K562 (cell line): ENCODE measurements around the gene FRMPD4. TPM values are rescaled to one million over a fixed set of nuclear protein-coding genes. Genes with fewer than 3 reads are reported as not detected.

Source experiments
- CUX1 ChIP-seq: fragments of 200-800 bp; sonication (Bioruptor generic); IDR thresholded peaks from 2 replicates; pipeline ENCODE4 v1.6.1; 2016; ENCODE audit warnings: missing genetic modification characterization, missing compliant biosample characterization
- FOXP1 ChIP-seq: sonication (generic); formaldehyde crosslinking; IDR thresholded peaks from 2 replicates; pipeline ENCODE4 v1.8.0; 2022; ENCODE audit warnings: mild to moderate bottlenecking, missing genetic modification reagents
- LCOR ChIP-seq: sonication (generic); formaldehyde crosslinking; IDR thresholded peaks from 2 replicates; pipeline ENCODE4 v1.8.0; 2022; ENCODE audit warnings: mild to moderate bottlenecking, missing genetic modification reagents
- RBM22 ChIP-seq: fragments of 200-400 bp; formaldehyde crosslinking; IDR thresholded peaks from 2 replicates; pipeline ENCODE4 v1.6.1; 2018; ENCODE audit warnings: low read length, low read depth; ENCODE audit not compliant: poor library complexity, severe bottlenecking
- SREBF2 ChIP-seq: sonication (generic); formaldehyde crosslinking; IDR thresholded peaks from 2 replicates; pipeline ENCODE4 v1.4.0; 2020; ENCODE audit warnings: mild to moderate bottlenecking, missing genetic modification reagents
- TARDBP ChIP-seq: fragments of 450-650 bp; IDR thresholded peaks from 2 replicates; pipeline ENCODE4 v1.6.1; 2016
- TCF15 ChIP-seq: fragments of 250-450 bp; sonication (Bioruptor Pico); IDR thresholded peaks from 2 replicates; pipeline ENCODE4 v1.8.0; 2022; ENCODE audit warnings: moderate library complexity, mild to moderate bottlenecking, inconsistent platforms
- polyA plus RNA-seq, 8 experiments: library from polyadenylated mRNA; depleted of rRNA in 4 of 8; stranded (reverse) in 5 of 8; unstranded in 3 of 8; fragments of >200 nt; fragmentation: Nextera tagmentation in 2 of 8; fragmentation: Illumina TruSeq in 1 of 8; extraction: Ambion mirVana in 2 of 8; extraction: Trizol in 1 of 8; gene quantifications; 2 replicates each; pipeline versions ENCODE4 v1.2.1 to v1.2.3, GENCODE V29; 2011 to 2014; ENCODE audit warnings: inconsistent platforms in 1 of 8, missing spikeins in 1 of 8
- total RNA-seq, 7 experiments: library from RNA; depleted of rRNA in 6 of 7; stranded (reverse); fragments of >200 nt in 6 of 7; fragmentation: Illumina TruSeq in 2 of 7; extraction: Trizol in 2 of 7; gene quantifications; 2 replicates each; pipeline versions ENCODE4 v1.2.1 to v1.2.3, GENCODE V29; 2011 to 2021; ENCODE audit warnings: low replicate concordance in 1 of 7

The FRMPD4 gene
- total and polyA plus RNA-seq, 9 of the 15 experiments (the other 6 are each of a cell fraction or from before 2014, with no cell fraction given), result not detected

- TF ChIP-seq CUX1 (CRISPR knock-in tag) (no peak), LCOR (no peak), TARDBP (no peak), SREBF2 (no peak), RBM22 (no peak), TCF15 (no peak), FOXP1 (CRISPR knock-in tag) (no peak)
Measured at GRCh38 chrX:12278151-12278550, 139.9 kb downstream of the FRMPD4 start (continued).
